ENCODE measurements around the gene WDR59. TPM values are rescaled to one million over a fixed set of nuclear protein-coding genes. Genes with fewer than 3 reads are reported as not detected.

Gene WDR59
- total and polyA plus RNA-seq, 2 of the 4 experiments (the other 2 are of a cell fraction) = 29.4 to 44.6 TPM

DNA sequence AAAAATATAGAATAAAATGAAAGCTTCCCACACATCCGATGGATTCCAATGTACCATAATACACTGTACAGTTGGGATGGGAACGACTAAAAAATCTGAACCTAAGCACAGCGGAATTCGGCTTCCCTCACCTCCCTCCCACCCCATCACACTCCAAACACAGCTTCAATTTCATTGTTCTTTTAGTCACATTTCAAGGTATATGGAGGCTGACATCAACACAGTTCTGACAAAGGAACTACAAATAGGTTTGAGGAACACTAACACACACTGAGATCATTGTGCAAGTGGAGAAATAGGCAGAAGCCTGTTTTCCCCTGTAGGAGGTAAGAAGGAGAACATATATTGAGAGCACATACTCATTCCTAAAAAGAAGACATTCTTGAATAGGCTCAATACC, 85.1 kb downstream of the WDR59 start:
- Histone ChIP-seq H2BK20ac (ENCODE audit: low read depth, low read length) (no peak overlapping the region), H3K4ac (ENCODE audit: low read depth, low read length) (no peak overlapping the region), H2BK15ac (ENCODE audit: low read depth, low read length) (no peak overlapping the region), H3K9ac (ENCODE audit: low read depth, low read length) (no peak overlapping the region), H4K8ac (ENCODE audit: low read depth in 2 of 2, low read length in 2 of 2) (no peak overlapping the region), H3K4me2 (ENCODE audit: low read depth, low read length) (no peak overlapping the region), H3K9me1 (ENCODE audit: insufficient read depth, low read length) (peaks cover 4% of the 10 kb centered on the region), H3K4me1 (ENCODE audit: control insufficient read depth, insufficient read depth, low read length) (no peaks in the 10 kb centered on the region), H3K27ac (ENCODE audit: insufficient read depth, low read length) (no peak overlapping the region), H3K9me3 (ENCODE audit: control insufficient read depth, insufficient read depth, low read length) (no peaks in the 10 kb centered on the region), H3K18ac (ENCODE audit: low read depth, low read length) (no peak overlapping the region), H2AK5ac (ENCODE audit: low read depth, low read length) (no peak overlapping the region), H3K4me3 (ENCODE audit: insufficient read depth, low read depth, low read length) (no peak overlapping the region), H3K56ac (ENCODE audit: extremely low read depth, insufficient read depth, low read length) (no peak overlapping the region), H4K5ac (ENCODE audit: low read depth, low read length) (no peak overlapping the region), H3K36me3 (ENCODE audit: control insufficient read depth, insufficient read depth, low read length) (peaks cover 16% of the 10 kb centered on the region), H3K14ac (replicated peaks; ENCODE audit: low read depth, low read length) (no peak overlapping the region), H3K79me1 (ENCODE audit: low read depth in 1 of 2, low read length in 2 of 2) (no peaks in the 10 kb centered on the region; a peak in 1 of 4 replicates), H2AK9ac (replicated peaks; ENCODE audit: low read depth, low read length, poor library complexity) (no peak overlapping the region), H3K23ac (ENCODE audit: low read depth, low read length) (no peak overlapping the region), H2BK5ac (ENCODE audit: low read depth, low read length, poor library complexity, severe bottlenecking) (no peak overlapping the region), H4K91ac (ENCODE audit: insufficient read depth, low read depth, low read length) (no peak overlapping the region), H3K27me3 (ENCODE audit: control insufficient read depth, insufficient read depth, low read length) (no peaks in the 10 kb centered on the region), H2AFZ (replicated peaks; ENCODE audit: low read length, poor library complexity) (no peak overlapping the region), H2BK120ac (ENCODE audit: low read depth, low read length) (no peak overlapping the region), H4K20me1 (ENCODE audit: insufficient read depth, low read length) (no peaks in the 10 kb centered on the region)
- POLR2A ChIA-PET (ENCODE audit: unreplicated experiment) = no interaction called here
- TF ChIP-seq RCOR1 (IDR thresholded peaks at IDR 0.05; ENCODE audit: insufficient replicate concordance, low read length) (no peak), MXI1 (IDR thresholded peaks at IDR 0.05; ENCODE audit: borderline replicate concordance, low read depth, low read length) (no peak), MAZ (IDR thresholded peaks at IDR 0.05; ENCODE audit: borderline replicate concordance, low read depth, low read length) (no peak), RAD21 (IDR thresholded peaks at IDR 0.05; ENCODE audit: low read length) (no peak)
- TF ChIP-seq, protein P1, sequence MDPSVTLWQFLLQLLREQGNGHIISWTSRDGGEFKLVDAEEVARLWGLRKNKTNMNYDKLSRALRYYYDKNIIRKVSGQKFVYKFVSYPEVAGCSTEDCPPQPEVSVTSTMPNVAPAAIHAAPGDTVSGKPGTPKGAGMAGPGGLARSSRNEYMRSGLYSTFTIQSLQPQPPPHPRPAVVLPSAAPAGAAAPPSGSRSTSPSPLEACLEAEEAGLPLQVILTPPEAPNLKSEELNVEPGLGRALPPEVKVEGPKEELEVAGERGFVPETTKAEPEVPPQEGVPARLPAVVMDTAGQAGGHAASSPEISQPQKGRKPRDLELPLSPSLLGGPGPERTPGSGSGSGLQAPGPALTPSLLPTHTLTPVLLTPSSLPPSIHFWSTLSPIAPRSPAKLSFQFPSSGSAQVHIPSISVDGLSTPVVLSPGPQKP (IDR thresholded peaks at IDR 0.05; ENCODE audit: borderline replicate concordance, low read depth, low read length) = no peak
- DNase-seq (no peak), ATAC-seq (ENCODE audit: low read depth) (no peak)
- BruUV-seq (replicated peaks) = no TSS peak
- dilution Hi-C loops (cut with HindIII; ENCODE audit: low sequenced_read_pairs, unreplicated experiment) = no loop called here
- CTCF ChIA-PET = interaction anchor here (0.5 kb wide), 1 partner anchor 13 kb away, joined by 3 read pairs; no protein-coding TSS in a partner anchor
- intact Hi-C loops (cut with micrococcal nuclease) = no loop called here
- WGBS, 2 experiments (ENCODE audit: extremely low coverage in 2 of 2, insufficient read length in 1 of 2) = no CpG with 5 or more reads among the region's 4 CpGs
- in situ Hi-C loops (cut with MboI; ENCODE audit: low sequenced_read_pairs) = no loop called here

All from IMR-90 (cell line).